Parathyroid adenoma (tissue), 2 donors: ENCODE measurements around the gene NOC2L.
A peak's percentile ranks its signal among the peaks of the same experiment; 100 is the strongest.
"Not testable (repeated sequence)": the region's sequence is repeated elsewhere in the genome, so short reads cannot be mapped to it uniquely, and the experiment has no call there.

ENCODE experiments used
- H2AFZ ChIP-seq: fragments of 300-600 bp; sonication (generic); one replicate; pipeline ENCODE4 v1.7.0; 2017; ENCODE audit warnings: antibody characterized with exemption, mild to moderate bottlenecking
- H3K27ac ChIP-seq: fragments of 300-600 bp; sonication (generic); one replicate; pipeline ENCODE4 v1.7.0; 2017
- H3K27me3 ChIP-seq: fragments of 300-600 bp; sonication (generic); one replicate; pipeline ENCODE4 v1.7.0; 2017; ENCODE audit warnings: low read length; ENCODE audit not compliant: control insufficient read depth, insufficient read depth
- H3K36me3 ChIP-seq: fragments of 300-600 bp; sonication (generic); one replicate; pipeline ENCODE4 v1.7.0; 2017; ENCODE audit warnings: low read length; ENCODE audit not compliant: control insufficient read depth, insufficient read depth
- H3K4me1 ChIP-seq: fragments of 300-600 bp; sonication (generic); one replicate; pipeline ENCODE4 v1.7.0; 2017; ENCODE audit warnings: control low read depth
- H3K4me2 ChIP-seq: fragments of 300-600 bp; sonication (generic); one replicate; pipeline ENCODE4 v1.7.0; 2017; ENCODE audit warnings: low read length
- H3K4me3 ChIP-seq: fragments of 300-600 bp; sonication (generic); one replicate; pipeline ENCODE4 v1.7.0; 2017; ENCODE audit warnings: low read depth, low read length
- H3K79me2 ChIP-seq: fragments of 300-600 bp; sonication (generic); one replicate; pipeline ENCODE4 v1.7.0; 2017; ENCODE audit warnings: control low read depth
- H3K9ac ChIP-seq: fragments of 300-600 bp; sonication (generic); one replicate; pipeline ENCODE4 v1.7.0; 2017; ENCODE audit warnings: mild to moderate bottlenecking
- H3K9me3 ChIP-seq: fragments of 300-600 bp; sonication (generic); one replicate; pipeline ENCODE4 v1.7.0; 2017; ENCODE audit warnings: low read length; ENCODE audit not compliant: control insufficient read depth
- CTCF ChIP-seq: fragments of 300-600 bp; sonication (generic); IDR thresholded peaks from one replicate; pipeline ENCODE4 v1.7.0; 2017; ENCODE audit warnings: antibody characterized with exemption, mild to moderate bottlenecking
- donor health status: primary hyperparathyroidism.

The NOC2L gene

GRCh38 chr1:992362-992761 is 33.3 kb upstream of the NOC2L start:
- no peaks in the 10 kb centered on the region for H3K4me1 ChIP-seq
- H3K27me3 ChIP-seq, result no peaks in the 10 kb centered on the region
- no peaks in the 10 kb centered on the region for H3K36me3 ChIP-seq
- H2AFZ ChIP-seq, result no peak overlapping the region
- no peak for TF ChIP-seq CTCF
- no peak overlapping the region for H3K27ac ChIP-seq
- H3K79me2 ChIP-seq, result no peaks in the 10 kb centered on the region
- H3K9me3 ChIP-seq, result no peaks in the 10 kb centered on the region
- no peak overlapping the region for H3K4me3 ChIP-seq
- H3K9ac ChIP-seq, result no peak overlapping the region
- no peak overlapping the region for H3K4me2 ChIP-seq

GRCh38 chr1:991895-992294 is 32.8 kb upstream of the NOC2L start:
- Histone ChIP-seq H3K4me3 (no peak overlapping the region), H3K4me1 (no peaks in the 10 kb centered on the region), H3K36me3 (no peaks in the 10 kb centered on the region), H3K27me3 (no peaks in the 10 kb centered on the region), H3K27ac (no peak overlapping the region), H3K9me3 (no peaks in the 10 kb centered on the region), H3K79me2 (no peaks in the 10 kb centered on the region), H2AFZ (no peak overlapping the region), H3K9ac (no peak overlapping the region), H3K4me2 (no peak overlapping the region)
- no peak for TF ChIP-seq CTCF

GRCh38 chr1:991275-991674 is 32.2 kb upstream of the NOC2L start:
- not testable (repeated sequence) for H3K79me2 ChIP-seq, H3K4me2 ChIP-seq, H3K36me3 ChIP-seq, H3K4me3 ChIP-seq, H2AFZ ChIP-seq, H3K9me3 ChIP-seq, H3K4me1 ChIP-seq, H3K27ac ChIP-seq, H3K27me3 ChIP-seq, H3K9ac ChIP-seq

- not testable (repeated sequence) for H3K9ac ChIP-seq, H3K79me2 ChIP-seq, H3K4me2 ChIP-seq, H3K27ac ChIP-seq, H2AFZ ChIP-seq, H3K27me3 ChIP-seq, H3K36me3 ChIP-seq, H3K4me1 ChIP-seq, H3K9me3 ChIP-seq, H3K4me3 ChIP-seq
Measured at GRCh38 chr1:988061-988460, 29.0 kb upstream of the NOC2L start.

GRCh38 chr1:985126-985525 is 26.1 kb upstream of the NOC2L start:
- Histone ChIP-seq H3K4me2 (no peak overlapping the region), H3K9ac (no peak overlapping the region), H3K79me2 (no peaks in the 10 kb centered on the region), H3K36me3 (no peaks in the 10 kb centered on the region), H3K4me3 (no peak overlapping the region), H3K27ac (no peak overlapping the region), H2AFZ (no peak overlapping the region), H3K27me3 (no peaks in the 10 kb centered on the region), H3K4me1 (no peaks in the 10 kb centered on the region), H3K9me3 (no peaks in the 10 kb centered on the region)
- no peak for TF ChIP-seq CTCF

- Histone ChIP-seq H3K4me3 (no peak overlapping the region), H3K79me2 (no peaks in the 10 kb centered on the region), H3K4me2 (peak overlapping the region; percentile 81), H3K9ac (no peak overlapping the region), H3K4me1 (no peaks in the 10 kb centered on the region), H3K27me3 (no peaks in the 10 kb centered on the region), H3K36me3 (no peaks in the 10 kb centered on the region), H3K9me3 (no peaks in the 10 kb centered on the region), H3K27ac (no peak overlapping the region), H2AFZ (no peak overlapping the region)
- no peak for TF ChIP-seq CTCF
Measured at GRCh38 chr1:984476-984814, 25.4 kb upstream of the NOC2L start.
